Stimulated activated CD4-positive, alpha-beta T cell treated with anti-CD3 and anti-CD28 coated beads, Interleukin-12 subunit alpha, Interleukin-12 subunit beta, amount 100 ng/mL, for 24 hours (primary cell): ENCODE data around the gene ADAMTSL5.
"Not testable (repeated sequence)": the region's sequence is repeated elsewhere in the genome, so short reads cannot be mapped to it uniquely, and the experiment has no call there.

ENCODE experiments used
- DNase-seq, 2 experiments: peaks; one replicate each; pipeline ENCODE4 v3.0.0-alpha.2; 2020; ENCODE audit warnings: low read depth in 2 of 2

Gene ADAMTSL5

DNA sequence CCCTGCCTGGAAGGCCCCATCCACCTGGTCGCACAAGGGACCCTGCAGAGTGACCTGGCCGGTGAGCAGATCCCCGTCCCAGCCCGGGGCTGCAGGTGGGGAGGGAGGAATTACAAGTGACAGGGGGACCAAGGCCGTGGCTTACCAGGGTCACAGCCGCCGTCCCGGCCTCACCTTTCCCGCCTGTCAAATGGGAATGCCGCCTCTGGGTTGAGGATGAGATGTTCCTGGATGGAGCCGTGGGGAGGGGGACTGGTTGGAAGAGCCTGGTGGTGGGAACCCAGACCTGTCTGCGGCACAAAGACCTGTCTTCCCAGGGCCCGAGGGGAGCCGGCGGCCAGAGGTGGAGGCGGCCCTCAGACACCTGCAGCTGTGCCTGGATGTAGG lies 16.6 kb upstream of the ADAMTSL5 start:
- no peak for DNase-seq

DNA sequence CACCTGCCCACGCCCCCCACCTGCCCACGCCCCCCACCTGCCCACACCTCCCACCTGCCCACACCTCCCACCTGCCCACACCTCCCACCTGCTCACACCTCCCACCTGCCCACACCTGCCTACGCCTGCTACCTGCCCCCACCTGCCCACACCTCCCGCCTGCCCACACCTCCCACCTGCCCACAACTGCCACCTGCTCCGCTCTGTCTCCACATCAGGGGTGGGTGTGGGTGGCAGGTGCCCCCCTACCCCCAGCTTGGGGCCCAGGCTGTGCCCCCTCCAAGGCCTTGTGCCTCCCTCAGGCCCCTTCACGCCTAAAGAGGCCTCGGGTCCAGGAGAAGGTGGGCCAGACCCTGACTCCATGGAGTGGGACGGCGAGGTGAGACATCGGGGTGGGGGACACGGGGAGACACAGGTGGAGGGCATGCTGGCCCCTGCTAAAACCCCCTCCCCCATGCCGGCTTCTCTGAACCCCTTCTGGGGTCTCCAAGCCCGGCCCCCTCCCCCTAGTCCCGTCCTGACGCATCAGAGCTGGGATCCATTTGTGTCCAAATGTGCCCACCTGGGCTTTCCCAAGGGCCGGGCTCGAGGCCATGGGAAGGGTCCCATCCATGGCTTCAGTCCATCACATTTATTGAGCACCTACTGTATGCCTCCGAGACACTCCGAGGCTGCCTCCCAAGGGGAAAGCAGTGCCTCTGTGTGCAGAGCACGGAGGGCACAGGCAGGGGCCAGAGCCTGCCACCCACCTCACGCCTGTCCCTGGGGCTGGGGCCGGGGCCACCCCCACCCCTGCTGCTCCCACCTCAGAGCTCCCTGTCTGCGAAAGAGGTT lies 16.0 kb upstream of the ADAMTSL5 start:
- no peak for DNase-seq

DNA sequence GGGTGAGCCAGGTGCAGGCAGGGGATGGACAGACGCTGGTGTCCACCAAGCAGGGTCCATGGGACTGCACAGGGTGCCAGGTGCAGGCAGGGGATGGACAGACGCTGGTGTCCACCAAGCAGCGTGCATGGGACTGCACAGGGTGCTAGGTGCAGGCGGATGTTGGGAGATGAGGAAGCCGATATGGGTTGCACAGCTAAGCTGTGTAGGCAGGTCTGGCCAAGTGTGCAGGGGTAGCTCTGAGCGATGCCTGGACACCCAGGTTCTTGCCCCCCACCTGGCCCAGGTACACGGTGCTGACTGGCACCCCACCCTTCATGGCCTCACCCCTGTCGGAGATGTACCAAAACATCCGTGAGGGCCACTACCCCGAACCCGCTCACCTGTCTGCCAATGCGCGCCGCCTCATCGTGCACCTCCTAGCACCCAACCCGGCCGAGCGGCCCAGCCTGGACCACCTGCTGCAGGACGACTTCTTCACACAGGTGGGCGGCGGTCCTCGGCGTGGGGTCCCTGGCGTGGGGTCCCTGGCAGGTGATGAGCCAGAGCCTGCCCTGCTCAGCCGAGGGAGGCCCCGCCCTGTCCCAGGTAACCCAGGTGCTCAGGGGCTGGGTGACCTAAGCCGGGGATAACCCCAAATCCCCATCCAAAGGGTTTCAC lies 15.0 kb upstream of the ADAMTSL5 start:
- DNase-seq, result no peak

DNA sequence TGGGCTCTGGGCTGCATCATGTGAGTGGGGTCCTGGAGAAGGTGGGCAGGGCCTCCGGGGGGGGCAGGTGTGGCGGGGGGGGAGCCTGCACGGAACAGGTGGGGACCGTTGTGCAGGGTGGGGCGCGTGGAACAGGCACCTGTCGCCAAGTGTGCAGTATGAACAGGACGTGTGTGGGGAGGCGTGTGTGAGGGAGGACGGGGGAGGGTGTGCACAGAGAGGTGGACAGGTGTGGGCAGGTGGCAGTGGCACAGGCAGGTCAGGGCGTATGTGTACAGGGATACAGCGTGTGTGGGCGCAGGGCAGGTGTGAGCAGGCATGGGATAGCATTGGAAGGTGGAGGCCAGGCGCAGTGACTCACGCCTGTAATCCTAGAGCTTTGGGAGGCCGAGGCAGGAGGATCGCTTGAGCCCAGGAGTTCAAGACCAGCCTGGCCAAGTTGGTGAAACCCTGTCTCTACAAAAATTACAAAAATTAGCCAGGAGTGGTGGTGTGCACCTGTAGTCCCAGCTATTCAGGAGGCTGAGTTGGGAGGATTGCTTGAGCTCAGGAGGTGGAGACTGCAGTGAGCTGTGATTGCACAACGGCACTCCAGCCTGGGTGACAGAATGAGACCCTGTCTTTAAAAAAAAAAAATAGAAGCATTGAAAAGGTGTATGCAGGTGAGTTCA lies 14.3 kb upstream of the ADAMTSL5 start:
- no peak for DNase-seq

DNA sequence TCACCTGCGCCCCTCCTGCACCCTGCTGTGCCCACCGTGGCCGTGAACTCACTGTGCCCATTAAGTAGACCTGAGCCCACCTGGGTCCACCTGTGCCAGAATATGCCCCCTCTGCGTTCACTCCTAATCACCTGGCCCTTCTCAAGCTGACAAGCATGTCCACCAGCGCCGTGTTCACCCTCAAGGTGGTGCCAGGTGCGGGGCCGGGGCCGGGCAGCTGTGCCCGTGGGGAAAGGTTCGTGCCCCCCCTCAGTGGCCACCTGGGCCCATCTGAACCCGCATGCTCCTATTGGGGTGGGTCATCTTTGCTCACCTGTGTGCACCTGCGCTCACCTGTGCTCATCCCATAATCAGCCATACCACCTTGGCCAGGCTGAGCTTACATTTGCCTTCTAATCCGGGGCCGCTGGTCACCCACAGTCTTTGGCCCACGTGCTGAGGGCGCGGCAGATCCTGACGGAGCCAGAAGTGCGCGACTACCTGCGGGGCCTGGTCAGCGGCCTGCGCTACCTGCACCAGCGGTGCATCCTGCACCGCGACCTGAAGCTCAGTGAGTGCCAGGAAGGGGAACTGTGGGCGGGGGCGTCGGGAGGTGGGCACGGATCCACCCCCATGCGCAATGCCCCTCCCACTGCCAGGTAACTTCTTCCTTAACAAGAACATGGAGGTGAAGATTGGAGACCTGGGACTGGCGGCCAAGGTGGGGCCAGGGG lies 13.4 kb upstream of the ADAMTSL5 start:
- DNase-seq, result no peak

DNA sequence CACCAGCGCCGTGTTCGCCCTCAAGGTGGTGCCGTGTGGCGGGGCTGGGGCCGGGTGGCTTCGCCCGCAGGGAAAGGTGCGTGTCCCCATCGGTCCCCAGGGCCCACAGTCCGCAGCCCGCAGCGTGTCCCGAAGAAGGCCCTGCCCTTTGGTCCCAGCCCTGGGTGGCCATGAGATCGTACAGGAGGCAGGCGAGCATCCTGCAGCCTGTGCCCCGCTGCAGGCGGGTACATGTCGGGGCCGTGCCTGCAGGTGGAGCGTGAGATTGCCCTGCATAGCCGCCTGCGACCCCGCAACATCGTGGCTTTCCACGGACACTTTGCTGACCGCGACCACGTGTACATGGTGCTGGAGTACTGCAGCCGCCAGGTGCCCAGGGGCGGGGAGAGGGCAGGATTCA lies 12.5 kb upstream of the ADAMTSL5 start:
- no peak for DNase-seq

DNA sequence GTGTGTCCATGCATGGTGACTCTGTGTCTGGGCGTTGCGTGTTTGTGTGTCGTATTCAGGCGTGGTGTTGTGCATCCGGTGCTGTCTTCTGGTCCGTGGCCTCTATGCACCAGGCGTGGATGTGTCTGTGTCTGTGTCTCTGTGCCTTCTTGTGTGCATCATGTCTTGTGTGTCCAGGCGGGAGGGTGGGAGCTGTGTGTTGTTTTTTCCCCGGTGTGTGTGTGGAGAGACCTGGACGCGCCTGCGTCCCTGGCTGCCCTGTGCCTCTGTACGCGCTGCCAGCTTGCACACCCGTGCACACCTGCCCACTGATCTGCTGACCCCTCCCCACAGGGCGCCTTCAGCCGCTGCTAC lies 12.1 kb upstream of the ADAMTSL5 start:
- no peak for DNase-seq

DNA sequence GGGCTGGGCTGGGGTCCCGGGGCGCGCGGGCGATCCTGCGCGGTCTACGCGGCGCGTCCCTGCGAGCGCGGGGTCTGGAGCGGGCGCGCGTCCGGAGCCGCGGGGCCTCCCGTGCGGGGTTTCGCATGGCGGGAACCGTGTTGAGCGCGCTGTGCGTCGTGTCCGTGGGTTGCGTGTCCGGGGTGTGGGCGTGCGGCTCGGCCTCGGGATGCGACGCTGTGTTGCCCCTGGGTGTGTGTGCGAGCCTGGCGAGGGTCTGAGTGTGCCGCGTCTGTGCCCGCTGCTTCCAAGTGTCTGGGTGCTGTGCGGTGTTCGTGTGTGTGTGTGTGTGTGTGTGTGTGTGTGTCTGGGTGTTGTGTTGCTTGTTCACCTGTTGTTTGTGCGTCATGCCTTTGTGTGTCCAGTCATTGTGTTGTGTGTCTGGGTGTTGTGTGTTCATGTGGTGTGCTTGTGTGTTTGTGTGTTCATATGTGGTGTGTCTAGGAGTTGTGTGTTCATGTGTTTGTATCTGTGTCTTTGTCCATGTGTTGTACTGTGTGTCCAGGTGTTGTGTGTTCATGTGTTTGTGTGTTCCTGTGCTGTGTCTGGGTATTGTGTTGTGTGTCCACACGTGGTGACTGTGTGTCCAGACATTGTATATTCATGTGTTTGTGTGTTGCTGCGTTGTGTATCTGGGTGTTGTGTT lies 11.6 kb upstream of the ADAMTSL5 start:
- DNase-seq, result no peak

DNA sequence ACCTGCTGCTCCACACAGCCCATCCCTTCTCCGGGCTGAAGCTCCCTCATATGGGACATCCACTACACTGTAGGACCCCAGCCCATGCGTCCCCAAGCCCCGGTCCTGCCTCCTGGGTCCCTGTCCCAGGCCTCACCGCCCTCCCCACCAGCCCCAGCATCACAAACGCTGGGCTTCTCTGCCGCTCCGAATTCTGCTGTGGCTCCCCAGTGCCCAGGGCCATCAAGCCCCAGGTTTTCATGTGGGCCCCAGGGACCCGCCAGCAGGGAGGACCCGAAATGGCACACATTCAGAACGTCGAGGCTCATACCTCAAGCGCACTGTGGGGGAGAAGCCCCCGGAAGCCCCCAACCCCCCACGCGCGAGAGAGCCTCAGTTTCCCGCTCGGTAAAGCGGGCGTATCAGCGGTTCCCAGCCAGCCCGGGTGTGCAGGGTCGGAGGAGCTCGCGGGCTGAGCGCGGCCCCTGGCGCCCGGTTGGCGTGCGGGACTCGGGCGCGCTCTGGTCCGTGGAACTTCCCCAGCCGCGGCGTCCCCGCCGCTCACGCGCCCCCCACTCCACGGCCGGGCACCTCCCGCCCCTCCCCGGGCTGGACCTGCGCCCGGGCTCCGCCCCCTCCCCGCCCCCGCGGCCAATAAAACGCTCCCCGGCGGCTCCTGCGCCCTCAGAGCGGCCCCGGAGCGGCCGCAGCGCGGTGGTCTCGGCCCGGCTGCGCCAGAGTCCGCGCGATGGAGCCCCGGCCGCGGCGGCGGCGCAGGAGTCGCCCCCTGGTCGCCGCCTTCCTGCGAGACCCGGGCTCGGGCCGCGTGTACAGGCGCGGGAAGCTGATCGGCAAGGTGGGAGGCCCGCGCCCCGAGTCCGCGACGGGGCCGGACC lies 10.8 kb upstream of the ADAMTSL5 start, which contains the start of gene PLK5:
Gene PLK5, plus strand, starts transcription at position 666 of the 875 bp plus-strand sequence. CDS start 2,920 bp downstream, outside the sequence.
- DNase-seq, result no peak

DNA sequence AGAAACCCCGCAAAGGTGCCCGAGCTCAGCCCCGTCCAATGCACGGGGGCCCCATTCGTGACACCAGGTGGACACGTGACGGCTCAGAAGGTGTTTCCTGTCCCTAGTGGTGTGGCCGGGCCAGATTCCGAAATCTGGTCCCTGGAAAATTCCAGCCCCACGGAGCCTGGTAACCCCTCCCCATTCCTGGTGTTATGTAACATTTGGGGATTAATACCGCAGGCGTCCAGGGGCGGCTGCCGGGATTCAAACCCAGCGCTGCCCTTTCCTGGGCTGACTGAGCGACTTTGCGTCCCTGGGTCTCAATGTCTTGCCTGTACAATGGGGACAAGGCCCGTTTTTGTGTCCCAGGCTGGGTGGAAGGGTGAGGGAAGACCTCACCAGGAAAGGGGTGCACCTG lies 10.0 kb upstream of the ADAMTSL5 start:
- DNase-seq, result no peak

DNA sequence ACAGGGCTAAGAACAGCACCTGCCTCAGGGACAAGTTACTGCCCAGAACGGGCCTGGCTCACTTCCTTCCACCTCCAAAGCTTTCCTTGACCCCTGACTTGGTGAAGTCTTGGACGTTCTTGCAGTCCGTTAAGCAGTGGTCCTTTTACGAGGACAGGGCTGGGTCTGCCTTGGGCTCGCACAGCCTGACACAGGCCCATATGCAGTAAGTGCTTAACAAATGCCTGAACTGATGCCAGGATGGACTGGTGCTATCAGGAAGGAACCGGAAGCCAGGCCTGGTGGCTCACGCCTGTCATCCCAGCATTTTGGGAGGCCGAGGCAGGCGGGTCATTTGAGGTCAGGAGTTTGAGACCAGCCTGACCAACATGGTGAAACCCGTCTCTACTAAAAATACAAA lies 9.2 kb upstream of the ADAMTSL5 start:
- no peak for DNase-seq

DNA sequence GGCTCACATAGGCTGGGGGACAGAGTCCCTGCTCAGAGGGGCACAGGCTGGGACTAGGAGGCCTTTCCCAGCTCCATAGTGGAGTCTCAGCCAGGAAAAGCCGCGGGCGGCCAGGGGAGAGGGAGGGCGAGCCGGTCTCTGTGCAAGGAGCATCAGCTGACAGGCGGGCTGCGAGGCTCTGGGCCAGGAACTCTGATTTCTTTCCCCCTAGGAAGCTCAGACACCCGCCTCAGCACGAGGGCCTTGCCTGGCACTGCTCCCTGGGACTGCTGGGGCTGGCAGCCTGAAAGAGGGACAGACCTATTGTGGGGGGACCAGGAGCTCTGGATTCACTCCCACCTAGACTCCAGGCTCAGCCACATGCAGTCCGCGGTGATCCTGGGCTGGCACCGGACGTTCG lies 8.8 kb upstream of the ADAMTSL5 start:
- no peak for DNase-seq

DNA sequence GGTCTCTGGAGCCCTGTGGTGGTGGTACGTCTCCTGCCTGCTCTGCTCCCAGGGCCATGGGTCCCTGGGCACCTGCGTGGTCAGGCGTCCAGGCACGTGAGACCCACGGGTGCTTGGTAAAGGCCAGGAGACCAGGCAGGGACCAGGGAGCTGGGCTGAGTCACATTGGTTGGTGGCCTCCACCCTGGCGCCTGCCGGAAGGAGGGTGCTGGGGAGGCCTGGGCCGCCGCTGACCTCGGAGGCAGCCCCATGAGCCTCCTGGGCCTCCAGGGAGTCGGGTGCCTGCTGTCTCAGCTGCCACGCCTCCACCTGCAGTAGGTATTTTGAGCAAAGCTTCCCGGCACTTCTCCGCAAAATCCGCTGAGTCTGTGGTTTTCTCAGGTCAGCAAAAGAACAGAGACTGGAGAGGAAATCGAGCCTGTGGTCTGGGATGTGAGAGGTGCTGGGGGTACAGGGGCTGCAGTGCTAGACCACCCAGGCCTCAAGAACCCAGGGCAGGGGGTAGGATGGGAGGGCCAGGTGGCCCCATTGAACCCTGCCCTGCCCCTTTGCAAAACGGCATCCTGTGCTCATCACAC lies 7.5 kb upstream of the ADAMTSL5 start:
- DNase-seq, result no peak

DNA sequence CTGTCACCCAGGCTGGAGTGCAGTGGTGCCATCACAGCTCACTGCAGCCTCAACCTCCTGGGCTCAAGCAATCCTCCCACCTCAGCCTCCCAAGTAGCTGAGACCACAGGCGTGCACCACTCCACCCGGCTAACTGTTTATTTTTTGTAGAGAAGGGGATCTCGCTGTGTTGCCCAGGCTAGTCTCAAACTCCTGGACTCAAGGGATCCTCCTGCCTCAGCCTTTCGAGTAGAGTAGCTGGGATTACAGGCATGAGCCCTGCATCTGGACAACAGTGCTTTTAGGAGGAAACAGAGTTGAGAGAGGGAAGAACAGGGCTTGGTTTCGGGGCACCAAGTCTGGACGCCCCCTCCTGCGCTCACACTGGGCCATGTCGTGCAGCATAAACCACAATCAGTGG lies 7.0 kb upstream of the ADAMTSL5 start:
- DNase-seq, result not testable (repeated sequence)

DNA sequence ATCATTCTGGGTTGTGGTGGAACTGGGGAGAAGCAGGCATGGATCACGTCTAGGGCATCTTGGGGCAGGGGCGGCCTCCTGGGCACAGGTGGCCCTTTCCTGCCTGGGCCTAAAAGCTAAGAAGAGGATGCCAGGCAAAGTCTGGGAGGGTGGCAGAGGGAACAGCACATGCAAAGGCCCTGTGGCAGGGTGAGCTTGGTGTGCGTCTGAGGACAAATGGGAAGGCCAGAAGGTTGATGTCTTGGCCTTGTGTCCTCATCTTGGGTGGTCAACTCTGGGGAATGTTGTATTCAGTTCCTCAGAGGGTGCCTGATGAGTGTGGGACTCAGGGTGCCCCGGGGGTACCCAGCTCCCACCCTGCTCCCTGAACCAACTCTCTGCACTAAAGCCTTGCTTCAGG lies 5.7 kb upstream of the ADAMTSL5 start:
- no peak for DNase-seq

DNA sequence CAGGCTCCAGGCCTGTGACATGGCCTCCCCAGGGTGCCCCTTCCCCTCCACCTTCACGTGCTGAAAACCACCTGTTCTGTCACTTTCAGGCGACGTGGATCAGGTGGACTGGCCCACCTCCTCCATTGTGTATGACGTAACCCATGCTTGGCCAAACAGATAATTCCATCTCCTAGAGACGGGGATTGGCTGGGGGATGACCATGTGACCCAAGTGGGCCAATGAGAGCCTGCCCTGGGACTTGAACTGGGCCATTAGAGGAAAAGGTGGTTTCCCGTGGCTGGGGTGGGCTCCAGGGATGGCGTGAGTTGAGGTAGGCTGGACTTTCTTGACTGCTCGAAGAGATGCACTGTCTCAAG lies 3.6 kb upstream of the ADAMTSL5 start:
- DNase-seq, result no peak

DNA sequence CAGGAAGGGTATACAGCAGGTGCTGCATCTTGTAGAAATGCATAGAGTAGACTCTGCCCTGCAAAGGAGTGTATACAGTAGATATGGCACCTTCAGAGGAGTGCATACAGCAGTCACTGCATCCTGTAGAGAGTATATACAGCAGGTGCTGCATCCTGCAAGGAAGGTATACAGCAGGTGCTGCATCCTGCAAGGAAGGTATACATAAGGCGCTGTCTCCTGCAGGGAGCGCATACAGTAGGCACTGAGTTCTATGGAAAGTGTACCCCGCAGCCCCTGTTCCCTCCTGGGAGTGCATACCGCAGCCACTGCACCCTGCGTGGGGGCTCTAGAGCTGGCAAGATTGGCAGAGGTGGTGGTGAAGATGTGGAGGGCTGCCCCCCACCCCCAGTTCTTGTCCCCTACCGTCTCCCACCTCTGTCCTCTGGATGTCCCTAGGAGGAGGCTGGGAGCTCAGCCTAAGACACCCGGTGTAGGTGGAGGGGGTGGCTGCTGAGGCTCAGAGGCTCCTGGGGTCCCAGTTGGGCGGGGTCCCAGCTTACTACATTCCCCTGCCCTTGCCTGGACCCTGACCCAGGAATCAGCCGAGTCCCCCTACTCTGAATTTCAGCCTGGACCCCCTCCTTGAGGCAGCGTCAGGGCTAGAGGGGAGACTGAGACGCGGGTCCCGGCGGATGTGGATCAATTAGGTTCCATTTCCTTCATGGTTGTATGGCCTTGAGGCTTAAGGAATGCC lies 2.3 kb upstream of the ADAMTSL5 start:
- DNase-seq, result no peak

DNA sequence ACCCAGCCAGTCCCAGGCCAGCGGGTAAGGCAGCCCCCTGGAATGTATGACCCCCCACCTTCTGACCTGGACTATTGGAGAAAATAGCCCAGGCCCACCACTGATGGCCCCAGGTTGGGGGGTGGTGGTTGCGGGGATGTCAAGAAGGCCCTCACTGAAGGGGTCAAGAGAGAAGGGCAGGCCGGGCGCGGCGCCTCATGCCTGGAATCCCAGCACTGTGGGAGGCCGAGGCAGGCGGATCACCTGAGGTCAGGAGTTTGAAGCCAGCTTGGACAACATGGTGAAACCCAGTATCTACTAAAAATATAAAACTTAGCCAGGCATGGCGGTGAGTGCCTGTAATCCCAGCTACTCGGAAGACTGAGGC lies 1.5 kb upstream of the ADAMTSL5 start:
- no peak for DNase-seq

DNA sequence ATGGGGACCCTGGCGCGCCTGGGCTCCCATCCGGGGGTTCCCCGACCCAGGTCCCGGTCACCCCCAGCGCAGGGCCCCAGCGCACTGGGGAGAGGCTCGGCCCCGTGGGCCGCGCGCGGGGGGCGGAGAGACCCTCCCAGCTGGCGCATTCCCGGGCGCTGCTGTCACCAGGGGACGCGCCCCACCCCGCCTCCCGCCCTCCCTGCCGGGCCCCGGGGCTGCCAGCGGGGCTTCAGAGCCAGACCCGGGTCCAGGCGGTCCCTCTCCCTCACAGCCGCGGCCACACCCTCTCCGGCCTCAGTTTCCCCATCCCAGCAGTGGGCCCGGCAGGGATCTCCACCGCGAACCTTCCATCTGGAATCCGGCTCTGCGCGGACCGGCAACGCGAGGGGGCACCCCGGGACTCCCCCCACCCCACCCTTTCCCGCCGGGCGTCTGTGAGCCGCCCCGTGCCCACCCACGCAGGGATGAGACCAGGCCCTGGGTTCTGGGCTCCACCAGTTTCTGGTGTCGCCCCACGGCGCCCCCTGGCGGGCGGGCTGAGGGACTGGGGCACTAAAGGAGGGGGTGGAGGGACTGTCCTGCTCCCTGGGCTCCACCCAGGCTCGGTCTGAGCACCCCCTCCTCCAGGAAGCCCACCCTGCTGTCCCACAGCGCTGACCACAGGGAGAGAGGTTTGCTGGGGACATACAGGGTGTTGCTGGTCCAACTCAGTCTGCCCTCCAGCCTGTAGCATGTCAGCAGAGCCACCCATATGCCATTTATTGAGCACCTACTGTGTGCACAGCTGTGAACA lies 878 bp upstream of the ADAMTSL5 start:
- peak; percentile 28 to 56 for DNase-seq
